Ishikawa (cell line): Measurements from ENCODE around the gene TBC1D1.

Experiments
- CEBPB ChIP-seq: IDR thresholded peaks from 2 replicates; pipeline ENCODE4 v1.6.1; 2012
- CREB1 ChIP-seq: IDR thresholded peaks from 2 replicates; pipeline ENCODE4 v1.6.1; 2012; ENCODE audit warnings: low read depth
- EGR1 ChIP-seq: IDR thresholded peaks from 2 replicates; pipeline ENCODE4 v1.6.1; 2012
- EP300 ChIP-seq: IDR thresholded peaks from 2 replicates; pipeline ENCODE4 v1.6.1; 2012; ENCODE audit warnings: borderline replicate concordance
- FOXM1 ChIP-seq: IDR thresholded peaks from 2 replicates; pipeline ENCODE4 v1.6.1; 2012; ENCODE audit warnings: low read depth, borderline replicate concordance
- NFIC ChIP-seq: IDR thresholded peaks from 2 replicates; pipeline ENCODE4 v1.6.1; 2012
- RAD21 ChIP-seq: IDR thresholded peaks from 2 replicates; pipeline ENCODE4 v1.6.1; 2012; ENCODE audit warnings: low read depth
- TAF1 ChIP-seq: IDR thresholded peaks from 2 replicates; pipeline ENCODE4 v1.6.1; 2012; ENCODE audit warnings: low read depth, mild to moderate bottlenecking
- TCF12 ChIP-seq: IDR thresholded peaks from 2 replicates; pipeline ENCODE4 v1.6.1; 2012; ENCODE audit warnings: low read depth
- TEAD4 ChIP-seq: IDR thresholded peaks from 2 replicates; pipeline ENCODE4 v1.6.1; 2012
- YY1 ChIP-seq: IDR thresholded peaks from 2 replicates; pipeline ENCODE4 v1.6.1; 2012; ENCODE audit warnings: low read depth
- ZBTB7A ChIP-seq: IDR thresholded peaks from 2 replicates; pipeline ENCODE4 v1.6.1; 2012; ENCODE audit warnings: low read depth
- TF ChIP-seq, protein P1 (sequence below): IDR thresholded peaks from 2 replicates; pipeline ENCODE4 v1.6.1; 2012; ENCODE audit warnings: low read depth, mild to moderate bottlenecking
- TF ChIP-seq, protein P2 (sequence below): IDR thresholded peaks from 2 replicates; pipeline ENCODE4 v1.6.1; 2012
- TF ChIP-seq, protein P3 (sequence below): IDR thresholded peaks from 2 replicates; pipeline ENCODE4 v1.6.1; 2012

TBC1D1 gene

DNA sequence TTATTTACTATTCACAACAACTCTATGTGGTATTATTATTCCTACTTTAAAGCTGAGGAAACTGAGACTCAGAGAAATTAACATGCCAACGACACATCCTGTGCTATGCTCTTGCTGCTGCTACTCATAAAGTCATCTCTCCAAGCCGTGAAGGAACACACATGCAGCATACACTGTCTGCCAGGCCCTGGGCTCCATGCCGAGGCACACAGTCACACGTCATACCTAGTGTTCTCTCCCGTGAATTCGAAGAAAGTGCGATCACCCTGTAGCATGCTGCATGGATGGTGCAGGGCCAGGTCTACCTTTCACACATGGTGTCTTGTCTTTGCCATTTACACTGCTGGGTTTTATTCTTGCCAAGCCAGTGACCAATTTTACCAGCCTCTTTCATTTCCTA, 34.1 kb downstream of the TBC1D1 start:
- TF ChIP-seq RAD21 (no peak), NFIC (no peak), TCF12 (no peak), TEAD4 (no peak), FOXM1 (no peak), ZBTB7A (no peak), YY1 (no peak), CREB1 (no peak), EP300 (no peak), CEBPB (no peak), EGR1 (no peak), TAF1 (no peak)
- TF ChIP-seq, protein P1, sequence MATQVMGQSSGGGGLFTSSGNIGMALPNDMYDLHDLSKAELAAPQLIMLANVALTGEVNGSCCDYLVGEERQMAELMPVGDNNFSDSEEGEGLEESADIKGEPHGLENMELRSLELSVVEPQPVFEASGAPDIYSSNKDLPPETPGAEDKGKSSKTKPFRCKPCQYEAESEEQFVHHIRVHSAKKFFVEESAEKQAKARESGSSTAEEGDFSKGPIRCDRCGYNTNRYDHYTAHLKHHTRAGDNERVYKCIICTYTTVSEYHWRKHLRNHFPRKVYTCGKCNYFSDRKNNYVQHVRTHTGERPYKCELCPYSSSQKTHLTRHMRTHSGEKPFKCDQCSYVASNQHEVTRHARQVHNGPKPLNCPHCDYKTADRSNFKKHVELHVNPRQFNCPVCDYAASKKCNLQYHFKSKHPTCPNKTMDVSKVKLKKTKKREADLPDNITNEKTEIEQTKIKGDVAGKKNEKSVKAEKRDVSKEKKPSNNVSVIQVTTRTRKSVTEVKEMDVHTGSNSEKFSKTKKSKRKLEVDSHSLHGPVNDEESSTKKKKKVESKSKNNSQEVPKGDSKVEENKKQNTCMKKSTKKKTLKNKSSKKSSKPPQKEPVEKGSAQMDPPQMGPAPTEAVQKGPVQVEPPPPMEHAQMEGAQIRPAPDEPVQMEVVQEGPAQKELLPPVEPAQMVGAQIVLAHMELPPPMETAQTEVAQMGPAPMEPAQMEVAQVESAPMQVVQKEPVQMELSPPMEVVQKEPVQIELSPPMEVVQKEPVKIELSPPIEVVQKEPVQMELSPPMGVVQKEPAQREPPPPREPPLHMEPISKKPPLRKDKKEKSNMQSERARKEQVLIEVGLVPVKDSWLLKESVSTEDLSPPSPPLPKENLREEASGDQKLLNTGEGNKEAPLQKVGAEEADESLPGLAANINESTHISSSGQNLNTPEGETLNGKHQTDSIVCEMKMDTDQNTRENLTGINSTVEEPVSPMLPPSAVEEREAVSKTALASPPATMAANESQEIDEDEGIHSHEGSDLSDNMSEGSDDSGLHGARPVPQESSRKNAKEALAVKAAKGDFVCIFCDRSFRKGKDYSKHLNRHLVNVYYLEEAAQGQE: no peak
- TF ChIP-seq, protein P2, sequence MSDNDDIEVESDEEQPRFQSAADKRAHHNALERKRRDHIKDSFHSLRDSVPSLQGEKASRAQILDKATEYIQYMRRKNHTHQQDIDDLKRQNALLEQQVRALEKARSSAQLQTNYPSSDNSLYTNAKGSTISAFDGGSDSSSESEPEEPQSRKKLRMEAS: no peak
- TF ChIP-seq, protein P3, sequence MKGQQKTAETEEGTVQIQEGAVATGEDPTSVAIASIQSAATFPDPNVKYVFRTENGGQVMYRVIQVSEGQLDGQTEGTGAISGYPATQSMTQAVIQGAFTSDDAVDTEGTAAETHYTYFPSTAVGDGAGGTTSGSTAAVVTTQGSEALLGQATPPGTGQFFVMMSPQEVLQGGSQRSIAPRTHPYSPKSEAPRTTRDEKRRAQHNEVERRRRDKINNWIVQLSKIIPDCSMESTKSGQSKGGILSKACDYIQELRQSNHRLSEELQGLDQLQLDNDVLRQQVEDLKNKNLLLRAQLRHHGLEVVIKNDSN: no peak

DNA sequence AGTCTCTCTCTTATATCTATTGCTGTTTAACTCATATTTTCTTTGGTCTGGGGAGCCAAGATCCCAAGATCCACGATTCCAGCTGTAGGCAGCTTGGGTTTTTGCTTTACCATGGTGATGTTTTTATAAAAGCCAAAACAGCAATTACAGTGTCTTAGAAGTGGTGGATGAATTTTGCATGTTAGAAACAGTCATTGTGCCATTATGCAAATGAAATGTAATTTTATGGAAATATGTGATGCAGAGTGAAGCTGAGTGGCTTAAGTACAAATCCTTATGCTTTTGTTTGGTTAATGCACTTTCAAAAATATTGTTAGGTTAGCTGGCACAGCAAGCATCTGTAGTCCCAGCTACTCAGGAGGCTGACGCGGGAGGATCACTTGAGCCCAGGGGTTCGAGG, 36.5 kb downstream of the TBC1D1 start:
- no peak for TF ChIP-seq ZBTB7A
- TF ChIP-seq CEBPB: no peak
- TF ChIP-seq EGR1: no peak
- TF ChIP-seq RAD21: no peak
- no peak for TF ChIP-seq NFIC
- TF ChIP-seq, protein P1: no peak
- TF ChIP-seq TCF12: no peak
- TF ChIP-seq FOXM1: no peak
- no peak for TF ChIP-seq TEAD4
- no peak for TF ChIP-seq TAF1
- TF ChIP-seq, protein P3: no peak
- no peak for TF ChIP-seq EP300
- TF ChIP-seq YY1: no peak
- TF ChIP-seq, protein P2: no peak

DNA sequence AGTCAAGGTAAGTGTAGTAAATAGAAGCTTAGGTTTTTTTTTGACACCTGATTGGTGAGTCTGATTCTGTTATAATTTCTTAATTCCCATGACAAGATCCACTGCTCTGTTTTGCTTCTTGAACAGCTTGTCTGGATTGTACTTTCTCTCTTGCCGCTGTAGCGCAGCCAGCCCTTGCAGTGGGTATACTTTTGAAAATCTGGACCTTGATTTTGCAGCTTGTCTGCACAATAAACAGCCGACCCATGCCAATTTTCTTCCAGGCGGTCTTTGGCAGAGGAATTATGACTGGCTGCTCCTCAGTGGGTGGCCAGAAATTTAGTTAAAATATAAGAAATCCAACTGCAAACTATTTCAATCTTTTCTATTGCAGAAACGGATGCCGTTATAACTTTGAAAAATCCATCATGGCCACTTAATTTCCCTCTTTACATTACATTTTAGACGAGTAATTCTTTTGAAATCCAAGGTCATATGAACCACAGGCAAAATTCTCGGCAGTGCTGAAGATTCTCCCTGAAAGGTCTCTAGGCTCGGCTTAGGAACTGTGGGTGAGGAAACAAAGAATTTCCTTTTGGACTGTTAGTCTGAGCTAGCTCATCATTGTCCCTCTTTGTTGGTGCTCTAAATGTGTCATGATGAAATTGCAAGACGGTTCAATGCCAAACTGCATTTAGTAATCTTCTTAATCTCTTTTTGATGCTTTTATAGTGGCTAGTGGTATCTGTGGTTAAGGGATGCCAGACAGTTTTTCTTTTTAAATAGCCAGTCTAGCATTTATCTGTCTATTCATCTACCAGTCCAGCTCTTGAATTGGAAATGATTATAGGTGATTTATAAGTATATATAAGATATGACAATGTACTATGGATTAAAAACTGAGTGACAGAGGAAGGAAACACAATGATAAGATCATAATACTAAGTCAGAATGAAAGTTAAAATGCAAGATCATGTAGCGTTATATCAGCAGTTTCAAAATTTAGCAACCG, 37.8 kb downstream of the TBC1D1 start:
- no peak for TF ChIP-seq FOXM1
- TF ChIP-seq, protein P3: no peak
- no peak for TF ChIP-seq EGR1
- TF ChIP-seq, protein P2: no peak
- TF ChIP-seq, protein P1: no peak
- TF ChIP-seq CREB1: no peak
- TF ChIP-seq ZBTB7A: no peak
- no peak for TF ChIP-seq CEBPB
- TF ChIP-seq EP300: no peak
- TF ChIP-seq RAD21: no peak
- TF ChIP-seq NFIC: no peak
- TF ChIP-seq YY1: no peak
- TF ChIP-seq TEAD4: no peak
- TF ChIP-seq TCF12: no peak
